Measurements from ENCODE around the gene DOCK9. TPM values are rescaled to one million over a fixed set of nuclear protein-coding genes. Genes with fewer than 3 reads are reported as not detected.

DOCK9 gene
- total and polyA plus RNA-seq, 2 donors, result 63.5 to 84.4 TPM

DNA sequence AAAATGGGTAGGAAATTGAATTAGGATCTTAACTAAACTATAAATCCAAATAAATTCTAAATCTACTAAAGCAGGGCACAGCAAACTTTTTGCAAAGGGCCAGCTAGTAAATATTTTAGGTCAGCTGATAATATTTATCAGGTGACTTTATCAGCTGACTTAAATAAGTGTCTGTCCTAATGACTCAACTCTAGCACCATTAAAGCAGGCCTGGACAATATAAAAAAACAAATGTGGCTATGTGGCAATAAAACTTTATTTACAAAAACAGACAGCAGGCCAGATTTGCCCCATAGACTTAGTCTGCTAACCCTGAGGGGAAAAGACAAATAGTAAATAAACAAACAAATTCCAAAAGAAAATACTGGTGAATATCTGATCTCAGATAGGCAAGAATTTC, 27.7 kb upstream of the DOCK9 start:
- Histone ChIP-seq H3K4me1 (ENCODE audit: insufficient read depth) (no peaks in the 10 kb centered on the region), H3K27ac (ENCODE audit: low read depth) (no peak overlapping the region), H3K4me3 (ENCODE audit: low read depth, low read length) (no peak overlapping the region), H3K36me3 (ENCODE audit: insufficient read depth) (no peaks in the 10 kb centered on the region)
- no peak for DNase-seq (ENCODE audit: extremely low spot score)

GRCh38 chr13:99004978-99005377, 27.1 kb upstream of the DOCK9 start:
- Histone ChIP-seq H3K27ac (ENCODE audit: low read depth) (no peak overlapping the region), H3K36me3 (ENCODE audit: insufficient read depth) (no peaks in the 10 kb centered on the region), H3K4me3 (ENCODE audit: low read depth, low read length) (no peak overlapping the region), H3K4me1 (ENCODE audit: insufficient read depth) (no peaks in the 10 kb centered on the region)
- no peak for DNase-seq (ENCODE audit: extremely low spot score)
- WGBS, result 65% methylated on average over 3 of the region's 3 CpGs

DNA sequence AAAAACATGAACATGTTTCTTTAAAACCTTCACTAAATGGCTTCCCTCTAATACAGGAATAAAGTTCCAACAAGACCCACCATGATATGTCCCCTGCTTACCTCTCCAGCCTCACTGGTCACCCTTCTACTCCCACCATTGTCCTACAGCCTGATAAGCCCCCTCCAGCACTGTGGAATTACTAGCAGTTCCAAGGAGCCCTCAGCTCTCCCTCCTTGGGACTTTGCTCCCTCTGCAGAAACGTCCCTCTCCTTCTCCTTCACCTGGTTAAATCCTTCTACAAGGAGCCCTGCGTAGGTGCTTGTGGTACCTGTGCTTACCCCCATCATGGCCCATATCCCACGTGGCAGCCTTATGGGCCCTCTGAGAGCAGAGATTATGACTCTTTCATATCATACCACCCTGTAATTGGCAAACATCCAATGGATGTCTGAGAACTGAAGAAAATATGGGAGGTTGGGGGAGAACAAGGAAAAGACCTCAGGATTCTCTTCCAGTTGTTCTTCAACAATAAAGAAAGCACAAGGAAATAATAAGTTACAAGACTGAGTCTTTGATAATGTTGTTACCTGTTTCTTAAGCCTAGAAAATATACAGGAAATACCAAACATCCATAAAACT, 26.1 kb upstream of the DOCK9 start:
- WGBS, result 65% methylated on average over 3 of the region's 3 CpGs
- Histone ChIP-seq H3K4me3 (ENCODE audit: low read depth, low read length) (no peak overlapping the region), H3K27ac (ENCODE audit: low read depth) (no peak overlapping the region), H3K4me1 (ENCODE audit: insufficient read depth) (no peaks in the 10 kb centered on the region), H3K36me3 (ENCODE audit: insufficient read depth) (no peaks in the 10 kb centered on the region)
- no peak for DNase-seq (ENCODE audit: extremely low spot score)

DNA sequence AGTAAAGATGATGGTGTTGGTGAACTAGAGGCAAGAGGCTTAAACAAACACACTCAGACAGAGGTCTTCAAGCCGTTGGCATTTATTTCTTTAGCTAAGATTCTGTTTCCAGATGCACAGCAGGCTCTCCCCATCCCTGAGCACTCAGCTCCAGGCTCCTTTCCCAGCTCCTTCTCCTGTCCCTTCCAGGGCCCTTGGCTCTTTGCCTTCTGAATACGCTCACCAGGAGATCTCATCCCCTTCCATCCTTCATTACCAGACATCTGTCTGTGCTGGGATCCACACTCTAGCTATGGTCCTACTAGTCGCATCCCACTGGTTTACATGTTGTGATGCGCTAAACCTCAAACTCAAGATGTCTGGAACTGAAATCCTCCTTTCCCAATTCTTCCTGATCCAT, 25.3 kb upstream of the DOCK9 start:
- DNase-seq (ENCODE audit: extremely low spot score), result no peak
- Histone ChIP-seq H3K4me1 (ENCODE audit: insufficient read depth) (no peaks in the 10 kb centered on the region), H3K27ac (ENCODE audit: low read depth) (no peak overlapping the region), H3K4me3 (ENCODE audit: low read depth, low read length) (no peak overlapping the region), H3K36me3 (ENCODE audit: insufficient read depth) (no peaks in the 10 kb centered on the region)
- WGBS, result 84% methylated on average over 4 of the region's 4 CpGs

DNA sequence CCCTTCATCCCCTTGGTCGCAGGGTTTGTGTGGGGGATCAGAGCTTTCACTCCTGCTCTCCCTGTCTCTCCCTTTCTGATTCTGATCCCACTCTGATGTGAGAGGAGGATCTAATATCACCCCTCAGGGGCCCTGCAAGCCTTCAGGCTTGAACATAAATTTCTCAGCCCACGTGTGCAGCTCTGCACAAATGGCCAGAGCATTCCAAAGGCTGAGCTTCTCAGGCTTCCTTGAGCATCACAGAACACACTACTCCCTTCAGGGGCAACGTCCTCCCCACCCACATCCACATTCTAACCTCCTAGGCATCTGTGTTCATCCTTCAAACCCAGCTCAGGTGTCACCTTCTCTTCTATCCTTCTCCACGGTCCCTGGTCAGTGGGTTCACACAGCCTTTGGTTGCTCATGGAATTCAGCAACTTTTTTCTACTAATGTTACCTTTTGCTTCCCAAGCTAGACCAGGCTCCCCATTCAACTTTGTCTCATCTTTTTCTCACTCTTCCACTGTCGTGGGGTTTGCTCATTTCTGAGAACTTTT, 24.4 kb upstream of the DOCK9 start:
- Histone ChIP-seq H3K4me1 (ENCODE audit: insufficient read depth) (no peaks in the 10 kb centered on the region), H3K36me3 (ENCODE audit: insufficient read depth) (no peaks in the 10 kb centered on the region), H3K4me3 (ENCODE audit: low read depth, low read length) (no peak overlapping the region), H3K27ac (ENCODE audit: low read depth) (no peak overlapping the region)
- 78% methylated on average over 5 of the region's 5 CpGs for WGBS
- DNase-seq (ENCODE audit: extremely low spot score), result no peak

DNA sequence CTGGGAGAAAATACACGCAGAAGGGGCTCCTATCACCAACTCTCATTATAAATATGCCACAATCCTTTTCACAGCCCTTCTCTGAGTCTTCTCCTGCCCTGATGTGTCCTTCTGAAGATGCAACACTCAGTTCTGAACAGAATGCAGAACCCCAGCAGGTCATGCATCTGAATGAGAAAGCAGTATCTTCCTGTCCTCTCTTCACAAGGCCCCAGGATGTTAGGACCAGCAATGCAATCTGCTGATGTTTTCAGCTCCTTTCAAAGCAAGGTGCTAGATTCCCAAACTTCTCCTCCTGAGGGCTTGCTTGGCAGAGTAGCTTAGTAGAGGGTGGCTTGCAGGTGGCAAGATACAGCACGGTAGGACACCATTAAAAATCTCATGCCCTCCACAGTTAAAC, 22.3 kb upstream of the DOCK9 start:
- H3K4me1 ChIP-seq (ENCODE audit: insufficient read depth), result no peaks in the 10 kb centered on the region
- no peak overlapping the region for H3K4me3 ChIP-seq (ENCODE audit: low read depth, low read length)
- H3K36me3 ChIP-seq (ENCODE audit: insufficient read depth), result no peaks in the 10 kb centered on the region
- WGBS, result 87% methylated on average over 2 of the region's 2 CpGs
- DNase-seq (ENCODE audit: extremely low spot score), result no peak
- no peak overlapping the region for H3K27ac ChIP-seq (ENCODE audit: low read depth)

GRCh38 chr13:98999639-98999952, 21.7 kb upstream of the DOCK9 start:
- Histone ChIP-seq H3K4me1 (ENCODE audit: insufficient read depth) (no peaks in the 10 kb centered on the region), H3K27ac (ENCODE audit: low read depth) (no peak overlapping the region), H3K36me3 (ENCODE audit: insufficient read depth) (no peaks in the 10 kb centered on the region), H3K4me3 (ENCODE audit: low read depth, low read length) (no peak overlapping the region)
- WGBS, result 24% methylated on average over 2 of the region's 2 CpGs
- no peak for DNase-seq (ENCODE audit: extremely low spot score)

DNA sequence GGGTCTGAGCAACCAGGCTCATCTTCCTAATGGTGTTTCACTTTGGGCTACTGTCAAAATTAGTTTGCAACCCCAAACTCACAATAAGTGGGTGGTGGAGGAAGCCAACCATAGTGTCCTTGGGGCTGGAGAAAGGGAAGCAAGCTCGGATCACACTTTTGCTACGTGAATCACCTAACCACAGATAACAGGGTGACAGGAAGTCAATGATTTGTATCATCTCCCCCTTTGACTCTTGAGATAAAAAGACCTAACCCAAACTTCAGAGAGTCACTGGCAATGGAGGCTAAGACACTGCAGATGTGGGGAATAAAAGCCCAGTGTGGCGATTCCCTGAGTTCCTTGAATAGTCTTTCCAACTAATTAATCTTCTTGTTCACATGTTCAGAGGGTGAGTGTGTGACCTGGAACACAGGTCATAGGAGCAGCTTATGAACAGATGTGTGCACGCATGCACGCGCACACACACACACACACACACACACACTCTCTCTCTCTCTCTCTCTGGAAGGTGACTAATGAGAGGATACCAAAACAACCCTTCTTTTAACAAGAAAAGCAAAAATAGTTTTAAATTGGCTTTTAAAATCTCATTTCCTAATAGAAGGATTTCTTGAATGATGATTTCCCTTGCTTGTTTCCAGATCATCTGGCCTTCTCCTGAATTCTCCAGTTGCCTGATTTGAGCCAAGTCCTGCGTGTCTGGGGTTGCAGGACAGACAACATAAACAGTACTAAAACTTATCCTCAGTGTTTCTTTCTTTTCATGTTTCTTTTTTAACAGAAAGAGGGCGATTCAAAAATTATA, 21.2 kb upstream of the DOCK9 start:
- no peaks in the 10 kb centered on the region for H3K36me3 ChIP-seq (ENCODE audit: insufficient read depth)
- no peak overlapping the region for H3K27ac ChIP-seq (ENCODE audit: low read depth)
- H3K4me1 ChIP-seq (ENCODE audit: insufficient read depth), result no peaks in the 10 kb centered on the region

DNA sequence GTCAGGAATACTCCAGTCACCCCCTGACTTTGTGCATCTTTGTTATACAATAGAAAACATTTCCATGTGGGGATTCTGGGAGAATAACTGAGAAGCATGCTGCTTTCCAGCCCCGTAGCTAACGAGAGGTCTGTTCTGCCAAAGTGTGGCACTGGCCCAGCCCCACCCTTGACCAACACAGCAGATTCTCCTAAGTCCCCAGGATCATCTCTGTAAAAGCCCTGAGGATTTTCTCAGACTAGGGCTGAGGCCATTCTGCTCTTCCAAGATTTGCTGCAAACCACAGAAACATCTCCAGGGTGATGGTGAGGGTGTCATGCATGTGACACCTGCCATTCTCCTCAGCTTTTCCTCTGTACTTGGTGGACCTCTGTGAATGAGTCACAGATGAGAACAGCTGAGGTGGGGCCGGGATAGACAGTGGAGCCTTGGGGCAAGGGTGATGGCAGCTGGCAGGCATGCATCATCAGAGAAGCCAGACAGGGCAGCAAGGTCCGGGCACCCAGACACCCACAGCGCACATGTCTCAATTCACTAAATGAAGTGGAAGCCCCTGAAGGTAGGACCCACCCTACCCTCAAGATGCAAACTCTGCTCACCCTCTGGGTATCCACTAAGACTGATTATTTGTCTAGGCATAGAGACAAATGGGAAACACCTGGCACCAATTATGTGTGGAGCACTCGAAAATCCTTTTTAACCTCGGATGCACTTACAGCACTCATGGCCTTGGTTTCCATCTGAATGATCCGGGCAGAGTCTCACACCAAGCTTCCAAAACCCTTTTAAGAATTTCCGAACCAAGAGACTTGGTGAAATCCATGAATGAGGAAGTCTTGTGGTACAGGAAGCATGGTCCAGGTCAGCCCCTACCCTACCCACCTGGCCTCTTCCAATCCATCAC, 20.1 kb upstream of the DOCK9 start:
- Histone ChIP-seq H3K4me1 (ENCODE audit: insufficient read depth) (no peaks in the 10 kb centered on the region), H3K36me3 (ENCODE audit: insufficient read depth) (no peaks in the 10 kb centered on the region), H3K4me3 (ENCODE audit: low read depth, low read length) (no peak overlapping the region), H3K27ac (ENCODE audit: low read depth) (no peak overlapping the region)
- DNase-seq (ENCODE audit: extremely low spot score), result no peak
- 73% methylated on average over 9 of the region's 9 CpGs for WGBS

More for the DNA sequence above, 21.2 kb upstream of the DOCK9 start:
- DNase-seq (ENCODE audit: extremely low spot score), result no peak
- WGBS, result 40% methylated on average over 8 of the region's 8 CpGs
- H3K4me3 ChIP-seq (ENCODE audit: low read depth, low read length), result no peak overlapping the region

GRCh38 chr13:98997011-98997730, 19.3 kb upstream of the DOCK9 start:
- Histone ChIP-seq H3K4me3 (ENCODE audit: low read depth, low read length) (no peak overlapping the region), H3K36me3 (ENCODE audit: insufficient read depth) (no peaks in the 10 kb centered on the region), H3K27ac (ENCODE audit: low read depth) (no peak overlapping the region), H3K4me1 (ENCODE audit: insufficient read depth) (no peaks in the 10 kb centered on the region)
- DNase-seq (ENCODE audit: extremely low spot score), result no peak
- 94% methylated on average over 11 of the region's 11 CpGs for whole genome bisulfite sequencing

DNA sequence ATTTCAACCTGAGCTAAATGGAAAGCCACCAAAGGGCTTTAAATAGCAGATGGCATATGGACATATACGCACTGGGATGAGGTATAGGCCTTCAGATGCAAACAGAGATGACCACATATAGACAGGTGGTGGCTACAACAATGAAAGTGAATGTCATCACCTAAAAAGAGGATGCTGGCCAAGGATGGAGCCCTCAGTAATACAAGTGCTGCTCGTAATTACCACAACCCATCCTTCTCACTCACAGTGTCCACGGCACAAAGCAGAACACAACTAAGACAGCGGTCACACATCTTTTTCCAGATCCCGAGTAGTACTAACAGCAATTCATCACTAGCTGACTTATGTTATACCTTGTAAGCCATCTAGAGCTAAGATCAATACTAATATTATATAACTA, 18.2 kb upstream of the DOCK9 start:
- no peaks in the 10 kb centered on the region for H3K36me3 ChIP-seq (ENCODE audit: insufficient read depth)
- H3K4me1 ChIP-seq (ENCODE audit: insufficient read depth), result no peaks in the 10 kb centered on the region
- no peak overlapping the region for H3K27ac ChIP-seq (ENCODE audit: low read depth)
- DNase-seq (ENCODE audit: extremely low spot score), result no peak
- 98% methylated on average over 5 of the region's 5 CpGs for WGBS
- H3K4me3 ChIP-seq (ENCODE audit: low read depth, low read length), result no peak overlapping the region

GRCh38 chr13:98994896-98995295, 17.0 kb upstream of the DOCK9 start:
- WGBS, result 83% methylated on average over 6 of the region's 6 CpGs
- H3K36me3 ChIP-seq (ENCODE audit: insufficient read depth), result no peaks in the 10 kb centered on the region
- H3K27ac ChIP-seq (ENCODE audit: low read depth), result no peak overlapping the region
- no peak for DNase-seq (ENCODE audit: extremely low spot score)
- no peaks in the 10 kb centered on the region for H3K4me1 ChIP-seq (ENCODE audit: insufficient read depth)
- H3K4me3 ChIP-seq (ENCODE audit: low read depth, low read length), result no peak overlapping the region

DNA sequence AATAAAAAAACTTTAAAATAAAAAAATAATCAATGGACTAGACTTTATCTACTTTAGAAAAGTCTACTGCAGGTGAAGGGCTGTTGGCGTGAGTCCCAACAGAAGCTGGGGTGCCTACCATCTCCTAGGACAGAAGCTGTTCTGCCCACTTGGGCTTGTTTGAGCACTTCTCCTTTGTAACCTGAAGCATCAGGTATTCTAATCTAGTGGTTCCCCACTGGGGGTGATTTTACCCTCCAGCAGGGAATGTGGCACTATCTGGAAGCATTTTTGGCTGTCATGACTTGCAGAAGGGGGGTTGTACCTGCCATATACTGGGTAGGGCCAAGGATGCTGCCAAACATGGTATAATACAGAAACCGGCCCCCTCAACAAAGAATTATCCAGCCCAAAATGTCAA, 16.2 kb upstream of the DOCK9 start:
- WGBS, result 95% methylated on average over 2 of the region's 2 CpGs

More for the DNA sequence above, 16.2 kb upstream of the DOCK9 start:
- no peak overlapping the region for H3K27ac ChIP-seq (ENCODE audit: low read depth)
- no peak for DNase-seq (ENCODE audit: extremely low spot score)
- no peaks in the 10 kb centered on the region for H3K36me3 ChIP-seq (ENCODE audit: insufficient read depth)
- no peaks in the 10 kb centered on the region for H3K4me1 ChIP-seq (ENCODE audit: insufficient read depth)
- no peak overlapping the region for H3K4me3 ChIP-seq (ENCODE audit: low read depth, low read length)

Data from urinary bladder (tissue), 4 donors.